ENCODE measurements around the gene NSL1.
A peak's percentile ranks its signal among the peaks of the same experiment; 100 is the strongest.
"Not testable (repeated sequence)": the region's sequence is repeated elsewhere in the genome, so short reads cannot be mapped to it uniquely, and the experiment has no call there.

The NSL1 gene

DNA sequence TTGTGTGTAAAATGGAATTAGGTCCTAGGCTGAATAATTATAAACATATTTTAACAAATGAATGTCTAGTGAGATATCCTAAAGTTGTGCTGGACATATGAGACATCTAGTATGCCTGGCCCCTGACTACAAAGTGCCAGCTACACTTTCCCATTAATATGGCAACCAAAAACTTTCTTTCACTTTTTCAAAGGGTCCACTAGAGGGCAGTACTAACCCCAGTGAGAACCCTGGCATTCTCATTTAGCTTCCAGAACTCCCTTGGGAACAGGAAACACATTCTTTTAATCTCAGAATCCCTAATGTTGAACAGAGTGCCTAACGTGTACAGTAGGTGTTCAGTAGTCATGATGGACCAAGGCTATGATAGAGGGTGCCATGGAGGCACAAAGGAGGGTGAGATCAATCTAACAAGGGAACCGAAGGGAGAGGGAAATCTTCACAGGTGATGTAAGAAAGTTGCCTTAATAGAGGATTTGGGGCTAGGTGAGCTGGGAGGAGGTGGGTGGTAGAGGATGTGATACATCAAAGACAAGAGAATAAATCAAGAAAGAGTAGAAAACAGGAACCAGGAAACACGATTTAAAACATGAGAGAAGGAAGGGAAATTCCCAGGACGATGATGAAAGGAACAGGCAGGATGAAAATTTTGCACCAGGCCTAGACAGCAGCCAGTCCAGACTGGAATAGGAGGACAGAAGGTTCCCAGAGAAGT lies 41.6 kb downstream of the NSL1 start:
- peak; percentile 75 for DNase-seq (ENCODE audit: low spot score)

DNA sequence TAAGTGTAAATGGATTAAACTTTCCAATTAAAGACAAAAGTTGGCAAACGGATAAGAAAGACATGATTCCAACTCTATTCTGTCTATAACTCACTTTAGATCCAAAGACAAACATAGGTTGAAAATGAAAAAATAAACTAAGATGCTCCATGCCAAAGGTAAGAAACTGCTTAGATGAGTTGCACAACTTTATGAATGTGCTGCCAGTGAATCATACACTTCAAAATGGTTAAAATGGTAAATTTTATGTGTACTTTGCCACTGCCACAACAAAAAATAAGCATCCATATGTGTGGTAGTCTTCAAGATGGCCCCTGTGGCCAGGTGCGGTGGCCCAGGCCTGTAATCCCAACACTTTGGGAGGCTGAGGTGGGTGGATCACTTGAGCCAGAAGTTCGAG lies 45.0 kb downstream of the NSL1 start:
- no peak for DNase-seq (ENCODE audit: low spot score)

DNA sequence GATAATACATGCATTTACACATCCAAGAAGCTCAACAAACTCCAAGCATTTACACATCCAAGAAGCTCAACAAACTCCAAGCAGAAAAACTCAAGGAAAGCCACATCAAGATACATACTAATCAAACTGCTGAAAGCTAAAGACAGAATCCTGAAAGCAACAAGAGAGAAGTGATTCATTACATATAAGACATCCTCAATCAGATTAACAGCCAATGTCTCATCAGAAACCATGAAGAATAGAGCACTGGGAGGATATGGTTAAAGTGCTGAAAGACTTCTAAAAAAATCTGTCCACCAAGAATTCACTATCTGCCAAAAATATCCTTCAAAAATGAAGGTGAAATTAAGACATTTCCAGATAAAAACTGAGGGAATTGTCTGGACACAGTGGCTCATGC lies 46.3 kb downstream of the NSL1 start:
- no peak for DNase-seq (ENCODE audit: low spot score)

DNA sequence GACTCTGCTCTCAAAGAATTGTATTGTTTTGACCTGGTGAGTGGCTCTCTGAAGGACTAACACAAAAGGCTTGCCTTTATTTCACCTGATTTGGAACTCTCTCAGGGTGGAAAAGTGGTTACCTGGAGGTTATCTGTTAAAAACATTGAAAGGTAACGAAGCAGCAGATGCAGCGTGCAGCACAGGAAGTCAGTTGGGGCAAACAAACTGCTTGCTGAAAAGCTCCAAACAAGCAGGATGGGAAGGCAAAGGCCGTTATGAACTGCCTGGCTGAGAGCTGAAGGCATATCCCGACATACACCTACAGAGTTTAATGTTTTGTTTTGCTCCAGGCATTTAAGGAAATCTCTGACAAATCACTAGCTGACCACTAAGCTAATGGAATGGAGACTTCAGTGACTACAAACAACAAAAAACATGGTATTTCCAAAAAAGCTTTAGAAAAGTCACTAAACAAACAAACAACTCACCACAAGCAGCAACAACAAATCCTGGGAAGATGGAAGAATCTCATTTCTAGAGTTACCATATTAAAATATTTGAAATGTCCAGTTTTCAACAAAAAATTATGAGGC lies 47.6 kb downstream of the NSL1 start:
- no peak for DNase-seq (ENCODE audit: low spot score)

GRCh38 chr1:212738330-212738729 lies 53.2 kb downstream of the NSL1 start:
- DNase-seq (ENCODE audit: low spot score): no peak

GRCh38 chr1:212737559-212737958 lies 54.0 kb downstream of the NSL1 start:
- DNase-seq (ENCODE audit: low spot score): no peak

- no peak for DNase-seq (ENCODE audit: low spot score)
Measured at GRCh38 chr1:212733109-212733508, 58.5 kb downstream of the NSL1 start.

GRCh38 chr1:212731630-212732029 lies 59.9 kb downstream of the NSL1 start:
- DNase-seq (ENCODE audit: low spot score): no peak

- no peak for DNase-seq (ENCODE audit: low spot score)
Measured at GRCh38 chr1:212728606-212729005, 63.0 kb downstream of the NSL1 start.

DNA sequence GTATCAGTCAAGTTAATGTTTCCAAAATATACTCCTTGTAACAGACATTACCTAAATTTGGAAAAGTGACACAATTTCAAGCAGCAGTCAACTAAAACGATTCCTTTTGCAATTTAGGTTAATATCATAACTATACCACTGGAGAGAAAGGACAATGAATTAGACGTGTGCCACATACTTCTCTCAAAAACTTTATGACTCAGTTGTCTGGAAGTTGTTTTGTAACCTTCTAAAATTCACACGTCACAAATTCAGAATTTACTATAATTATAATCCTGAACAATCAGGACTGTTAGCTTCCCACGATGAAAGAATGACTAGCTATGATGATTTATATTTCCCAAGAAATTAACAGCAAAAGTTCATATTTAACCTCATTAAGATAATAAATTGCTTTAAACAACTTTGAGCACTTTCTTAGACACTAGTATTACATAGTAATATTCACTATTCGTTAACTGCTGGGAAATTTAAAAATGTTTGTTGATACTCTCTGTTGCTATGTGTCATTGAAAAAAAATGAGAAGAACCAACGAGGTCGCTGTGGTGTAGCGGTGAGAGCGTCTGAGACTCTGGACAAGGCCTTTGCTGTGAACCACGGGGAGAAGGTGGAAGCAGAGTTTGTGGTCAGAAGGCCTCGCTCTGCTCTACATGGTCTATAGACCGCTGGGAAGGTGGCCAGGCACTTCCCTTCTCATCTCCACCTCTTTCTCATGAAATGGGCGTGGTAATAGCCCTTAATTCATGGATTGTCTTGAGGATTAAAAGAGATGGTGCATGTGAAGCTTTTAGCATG lies 64.0 kb downstream of the NSL1 start:
- no peak for DNase-seq (ENCODE audit: low spot score)

- DNase-seq (ENCODE audit: low spot score): not testable (repeated sequence)
Measured at GRCh38 chr1:212724679-212725078, 66.9 kb downstream of the NSL1 start.

DNA sequence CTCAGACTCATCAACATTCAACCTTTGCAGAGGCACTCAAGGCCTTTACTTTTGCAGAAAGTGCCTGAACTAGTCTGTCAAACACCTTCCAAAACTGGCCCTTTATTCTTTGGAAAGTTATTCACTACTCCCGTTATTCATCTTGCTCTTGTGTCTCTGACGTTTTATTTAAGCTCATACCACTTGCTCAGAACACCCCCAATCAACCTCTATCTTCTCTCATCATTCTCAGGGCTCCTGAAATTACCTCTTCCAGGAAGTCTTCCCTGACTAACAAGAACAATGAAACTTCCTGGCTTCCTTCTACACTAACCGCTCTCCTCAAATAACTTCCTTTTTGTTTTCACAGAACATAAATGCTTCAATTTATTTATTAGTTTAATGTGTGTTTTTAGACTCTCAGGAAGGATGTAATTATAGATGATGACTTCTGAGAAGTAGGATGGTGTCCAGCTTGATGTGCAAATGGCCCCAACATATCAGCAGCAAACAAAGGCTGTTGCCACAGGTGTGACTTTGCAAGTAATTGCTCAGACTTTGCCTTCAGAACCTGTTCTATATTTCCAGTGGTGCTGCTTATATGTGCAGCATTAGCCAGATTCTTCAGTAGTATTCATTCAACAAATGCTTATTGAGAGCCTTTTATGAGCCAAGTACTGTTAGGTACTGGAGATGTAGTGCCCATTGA lies 69.2 kb downstream of the NSL1 start:
- DNase-seq (ENCODE audit: low spot score): no peak

DNA sequence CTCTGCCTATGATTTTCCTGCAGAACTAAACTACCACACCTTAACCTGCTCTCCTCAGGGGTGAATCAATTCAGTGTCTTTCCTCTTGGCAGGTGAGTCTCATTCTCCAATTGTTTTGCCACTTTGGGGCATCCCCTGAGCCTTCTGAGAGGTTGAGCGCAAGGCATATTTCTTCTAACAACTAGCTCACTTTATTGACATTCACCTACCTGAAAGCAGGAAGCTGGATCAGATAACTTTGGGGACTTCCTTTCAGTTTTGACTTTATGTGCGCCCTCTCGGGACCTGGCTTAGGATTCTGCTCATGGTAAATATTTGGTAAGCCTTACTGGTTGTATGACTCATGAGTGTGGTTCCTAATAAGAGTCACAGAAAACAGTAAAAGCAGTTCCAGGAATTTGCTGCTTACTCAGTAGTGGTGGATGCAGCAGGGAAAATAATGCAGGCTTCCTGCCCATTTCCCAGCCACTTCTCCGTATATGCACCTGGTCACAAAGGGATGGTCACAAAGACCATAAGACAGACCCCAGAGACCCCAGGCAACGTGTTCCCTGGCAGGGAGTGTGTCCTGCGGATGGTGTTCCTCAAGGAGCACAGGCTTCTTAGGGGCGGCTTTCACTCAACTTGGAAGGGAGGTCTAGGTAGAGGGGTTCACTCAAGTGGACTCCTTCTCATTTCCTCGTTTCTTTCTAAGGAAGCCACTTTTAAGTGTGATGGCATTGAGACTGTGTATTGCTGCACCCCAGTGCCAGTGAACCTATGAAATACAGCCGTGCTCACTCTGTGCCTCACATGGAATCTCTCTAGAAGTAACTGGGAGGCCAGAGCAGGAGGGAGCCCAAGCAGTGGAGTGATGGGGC lies 70.0 kb downstream of the NSL1 start:
- DNase-seq (ENCODE audit: low spot score): no peak

DNA sequence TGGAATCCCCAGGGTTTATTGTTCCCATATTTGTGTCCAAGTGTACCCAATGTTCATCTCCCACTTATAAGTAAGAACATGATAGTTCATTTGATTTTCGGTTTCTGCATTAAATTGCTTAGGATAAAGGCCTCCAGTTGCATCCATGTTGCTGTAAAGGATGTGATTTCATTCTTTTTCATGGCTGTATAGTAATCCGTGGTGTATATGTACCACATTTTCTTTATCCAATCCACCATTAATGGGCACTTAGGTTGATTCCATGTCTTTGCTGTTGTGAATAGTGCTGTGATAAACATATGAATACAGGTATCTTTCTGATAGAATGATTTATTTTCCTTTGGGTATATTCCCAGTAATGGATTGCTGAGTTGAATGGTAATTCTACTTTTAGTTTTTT lies 71.9 kb downstream of the NSL1 start:
- DNase-seq (ENCODE audit: low spot score): no peak

- no peak for DNase-seq (ENCODE audit: low spot score)
Measured at GRCh38 chr1:212718499-212718898, 73.1 kb downstream of the NSL1 start.

DNA sequence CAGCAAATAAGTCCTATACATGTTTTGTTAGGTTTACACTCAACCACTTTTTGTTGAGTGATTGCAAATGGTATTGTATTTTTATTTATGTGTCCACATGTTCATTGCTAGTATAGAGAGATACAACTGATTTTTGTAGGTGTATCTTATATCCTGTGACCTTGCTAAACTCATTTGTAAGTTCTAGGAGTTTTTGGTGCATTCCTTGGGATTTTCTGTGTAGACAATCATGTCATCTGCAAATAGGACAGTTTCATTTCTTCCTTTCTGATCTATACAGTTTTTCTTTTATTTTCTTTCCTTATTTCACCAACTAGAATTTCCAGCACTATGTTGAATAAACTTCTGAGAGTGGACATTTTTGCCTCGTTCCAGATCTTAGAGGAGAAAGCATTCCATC lies 75.4 kb downstream of the NSL1 start:
- no peak for DNase-seq (ENCODE audit: low spot score)

GRCh38 chr1:212713465-212714136 lies 78.0 kb downstream of the NSL1 start:
- no peak for DNase-seq (ENCODE audit: low spot score)

GRCh38 chr1:212712451-212713303 lies 78.9 kb downstream of the NSL1 start:
- no peak for DNase-seq (ENCODE audit: low spot score)

GRCh38 chr1:212711974-212712373 lies 79.6 kb downstream of the NSL1 start:
- not testable (repeated sequence) for DNase-seq (ENCODE audit: low spot score)

DNA sequence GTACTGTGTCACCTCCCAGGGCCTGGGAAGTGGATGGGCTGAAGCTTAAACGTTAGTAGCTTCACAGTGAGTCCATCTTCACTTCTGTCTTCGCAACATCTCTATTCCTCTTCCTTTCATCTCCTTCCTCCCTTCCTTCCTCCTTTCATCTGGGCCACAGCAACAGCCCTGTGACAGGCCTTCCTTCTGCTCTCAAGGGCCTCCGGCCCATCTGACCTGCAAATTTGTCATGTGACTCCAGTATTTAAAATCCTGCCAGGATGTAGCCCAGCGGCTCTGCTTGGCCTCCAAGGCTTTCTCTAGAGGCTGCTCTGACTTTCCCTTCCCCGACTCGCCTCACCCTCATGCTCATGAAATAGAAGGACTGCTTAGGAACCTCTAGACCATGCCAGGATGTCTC lies 81.0 kb downstream of the NSL1 start:
- no peak for DNase-seq (ENCODE audit: low spot score)

Measured in iPS-NIHi11 (cell line).